ENCODE measurements around the gene ZNF217. TPM values are rescaled to one million over a fixed set of nuclear protein-coding genes. Genes with fewer than 3 reads are reported as not detected.
"Not testable (repeated sequence)": the region's sequence is repeated elsewhere in the genome, so short reads cannot be mapped to it uniquely, and the experiment has no call there.

Gene ZNF217
- total and polyA plus RNA-seq, 7 experiments from 2014 or later: 17.3 to 104 (median 75.6) TPM

DNA sequence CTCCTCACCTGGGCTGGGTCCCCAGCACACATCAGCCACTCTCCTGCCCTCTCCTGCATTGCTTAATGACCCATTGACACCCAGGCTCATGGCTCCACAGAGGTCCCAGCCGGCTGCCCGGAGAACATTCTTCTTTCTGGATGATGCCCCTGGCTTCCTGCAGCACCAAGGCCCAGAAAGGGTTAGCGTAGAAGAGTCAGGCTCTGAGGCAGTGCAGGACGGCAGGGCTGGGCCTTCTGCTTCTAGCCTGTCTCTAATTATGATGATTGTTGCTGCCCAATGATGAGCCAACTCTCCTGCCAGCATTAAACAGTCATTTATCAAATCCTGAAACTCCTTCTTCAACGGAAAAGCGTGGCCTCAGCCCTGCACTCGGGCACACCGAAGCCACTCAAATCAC, 66.4 kb downstream of the ZNF217 start:
- Histone ChIP-seq H3K27me3 (ENCODE audit: control insufficient read depth in 2 of 2, insufficient read depth in 2 of 2, low read length in 2 of 2) (no peaks in the 10 kb centered on the region), H3K9me3 (ENCODE audit: control insufficient read depth in 2 of 3, low read length in 3 of 3) (no peaks in the 10 kb centered on the region), H3K36me3 (ENCODE audit: control insufficient read depth in 2 of 3, insufficient read depth in 3 of 3, low read length in 3 of 3) (no peaks in the 10 kb centered on the region), H3K27ac (ENCODE audit: low read depth, low read length) (no peak overlapping the region), H3K4me3 (ENCODE audit: low read length) (no peak overlapping the region), H3K4me1 (ENCODE audit: control insufficient read depth in 2 of 2, insufficient read depth in 2 of 2, low read length in 2 of 2) (no peaks in the 10 kb centered on the region)
- Mint-ChIP-seq H3K4me3 (no peak overlapping the region), H3K36me3 (no peaks in the 10 kb centered on the region), H3K27me3 (no peaks in the 10 kb centered on the region), H3K4me1 (no peaks in the 10 kb centered on the region), H3K27ac (no peak overlapping the region), H3K9me3 (peaks cover 0 to 4% (median 0%) of the 10 kb centered on the region in 11 donors)
- DNase-seq (no peak), ATAC-seq (no peak)
- POLR2A ChIA-PET: no interaction called here
- intact Hi-C loops (cut with micrococcal nuclease): no loop called here
- CTCF ChIA-PET: no interaction called here

GRCh38 chr20:53524589-53525312, 68.9 kb downstream of the ZNF217 start:
- no peak for ATAC-seq
- no peaks in the 10 kb centered on the region for H3K4me1 ChIP-seq (ENCODE audit: control insufficient read depth in 2 of 2, insufficient read depth in 2 of 2, low read length in 2 of 2)
- ChIA-PET CTCF (no interaction called here), POLR2A (no interaction called here)
- no peak overlapping the region for H3K4me3 ChIP-seq (ENCODE audit: low read length)
- Mint-ChIP-seq H3K27me3 (no peaks in the 10 kb centered on the region), H3K36me3 (no peaks in the 10 kb centered on the region), H3K4me3 (no peak overlapping the region), H3K4me1 (no peaks in the 10 kb centered on the region), H3K27ac (no peak overlapping the region), H3K9me3 (peaks cover 0 to 1% (median 0%) of the 10 kb centered on the region in 11 donors)
- H3K36me3 ChIP-seq (ENCODE audit: control insufficient read depth in 2 of 3, insufficient read depth in 3 of 3, low read length in 3 of 3): no peaks in the 10 kb centered on the region
- no peaks in the 10 kb centered on the region for H3K27me3 ChIP-seq (ENCODE audit: control insufficient read depth in 2 of 2, insufficient read depth in 2 of 2, low read length in 2 of 2)
- intact Hi-C loops (cut with micrococcal nuclease): no loop called here
- H3K27ac ChIP-seq (ENCODE audit: low read depth, low read length): no peak overlapping the region
- no peaks in the 10 kb centered on the region for H3K9me3 ChIP-seq (ENCODE audit: control insufficient read depth in 2 of 3, low read length in 3 of 3)
- DNase-seq: no peak

- H3K4me3 ChIP-seq (ENCODE audit: low read length); H3K4me3 Mint-ChIP-seq; H3K36me3 ChIP-seq (ENCODE audit: control insufficient read depth in 2 of 3, insufficient read depth in 3 of 3, low read length in 3 of 3); H3K27me3 ChIP-seq (ENCODE audit: control insufficient read depth in 2 of 2, insufficient read depth in 2 of 2, low read length in 2 of 2); intact Hi-C loops (cut with micrococcal nuclease); H3K27ac ChIP-seq (ENCODE audit: low read depth, low read length); H3K27me3 Mint-ChIP-seq; H3K27ac Mint-ChIP-seq; H3K4me1 ChIP-seq (ENCODE audit: control insufficient read depth in 2 of 2, insufficient read depth in 2 of 2, low read length in 2 of 2); POLR2A ChIA-PET; H3K9me3 ChIP-seq (ENCODE audit: control insufficient read depth in 2 of 3, low read length in 3 of 3); DNase-seq; H3K9me3 Mint-ChIP-seq; H3K4me1 Mint-ChIP-seq; H3K36me3 Mint-ChIP-seq; ATAC-seq: not testable (repeated sequence)
- CTCF ChIA-PET: interaction anchor here (0.6 kb wide), 1 partner anchor 11 kb away, joined by 3 read pairs; no protein-coding TSS in a partner anchor
Observed at GRCh38 chr20:53523615-53524014, 70.0 kb downstream of the ZNF217 start.

DNA sequence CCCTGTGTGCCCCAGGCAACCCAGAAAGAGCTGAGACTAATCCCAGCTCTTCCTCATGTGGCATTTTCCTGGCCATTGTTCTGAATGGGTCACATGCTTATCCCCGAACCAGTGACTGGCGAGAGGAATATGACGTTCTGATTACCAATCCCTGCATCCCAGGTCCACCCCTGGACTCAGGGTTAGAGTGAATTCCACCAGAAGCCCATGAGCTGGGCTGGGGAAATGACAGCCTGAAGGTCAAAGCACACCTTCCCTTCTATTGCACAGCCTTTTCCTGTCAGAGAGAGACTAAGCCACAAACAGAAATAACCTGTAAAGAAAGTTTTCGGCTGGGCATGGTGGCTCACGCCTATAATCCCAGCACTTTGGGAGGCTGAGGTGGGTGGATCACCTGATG, 70.9 kb downstream of the ZNF217 start:
- no peak overlapping the region for H3K27ac Mint-ChIP-seq
- no peaks in the 10 kb centered on the region for H3K36me3 Mint-ChIP-seq
- Histone ChIP-seq H3K36me3 (ENCODE audit: control insufficient read depth in 2 of 3, insufficient read depth in 3 of 3, low read length in 3 of 3) (no peaks in the 10 kb centered on the region), H3K27ac (ENCODE audit: low read depth, low read length) (no peak overlapping the region), H3K9me3 (ENCODE audit: control insufficient read depth in 2 of 3, low read length in 3 of 3) (no peaks in the 10 kb centered on the region), H3K4me1 (ENCODE audit: control insufficient read depth in 2 of 2, insufficient read depth in 2 of 2, low read length in 2 of 2) (no peaks in the 10 kb centered on the region), H3K4me3 (ENCODE audit: low read length) (no peak overlapping the region), H3K27me3 (ENCODE audit: control insufficient read depth in 2 of 2, insufficient read depth in 2 of 2, low read length in 2 of 2) (no peaks in the 10 kb centered on the region)
- ChIA-PET POLR2A (no interaction called here), CTCF (no interaction called here)
- DNase-seq (no peak), ATAC-seq (no peak)
- H3K27me3 Mint-ChIP-seq: no peaks in the 10 kb centered on the region
- no peak overlapping the region for H3K4me3 Mint-ChIP-seq
- H3K9me3 Mint-ChIP-seq: peaks cover 0 to 1% (median 0%) of the 10 kb centered on the region in 11 donors
- intact Hi-C loops (cut with micrococcal nuclease): no loop called here
- H3K4me1 Mint-ChIP-seq: no peaks in the 10 kb centered on the region

DNA sequence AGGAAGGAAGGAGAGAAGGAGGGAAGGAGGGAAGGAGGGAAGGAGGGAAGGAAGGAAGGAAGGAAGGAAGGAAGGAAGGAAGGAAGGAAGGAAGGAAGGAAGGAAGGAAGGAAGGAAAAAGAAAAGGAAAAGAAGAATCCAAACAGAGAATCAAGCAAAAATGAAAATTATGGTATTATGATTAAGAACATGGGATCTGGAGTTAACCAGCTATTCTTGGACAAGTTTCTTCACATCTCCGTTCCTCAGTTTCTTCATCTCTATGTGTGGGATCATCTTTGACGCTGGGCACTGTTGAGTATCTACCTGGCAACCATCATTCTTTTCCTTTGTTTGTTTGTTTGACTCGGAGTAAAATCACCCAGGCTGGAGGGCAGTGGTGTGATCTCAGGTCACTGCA, 71.6 kb downstream of the ZNF217 start:
- no peaks in the 10 kb centered on the region for H3K36me3 ChIP-seq (ENCODE audit: control insufficient read depth in 2 of 3, insufficient read depth in 3 of 3, low read length in 3 of 3)
- Mint-ChIP-seq H3K4me1 (no peaks in the 10 kb centered on the region), H3K27ac (no peak overlapping the region), H3K27me3 (peaks cover 0 to under 1% (median 0%) of the 10 kb centered on the region in 5 donors), H3K4me3 (no peak overlapping the region), H3K9me3 (peaks cover 0 to 1% (median 0%) of the 10 kb centered on the region in 11 donors), H3K36me3 (no peaks in the 10 kb centered on the region)
- POLR2A ChIA-PET: no interaction called here
- DNase-seq (no peak), ATAC-seq (no peak)
- no peak overlapping the region for H3K27ac ChIP-seq (ENCODE audit: low read depth, low read length)
- no peak overlapping the region for H3K4me3 ChIP-seq (ENCODE audit: low read length)
- intact Hi-C loops (cut with micrococcal nuclease): no loop called here
- CTCF ChIA-PET: no interaction called here
- no peaks in the 10 kb centered on the region for H3K27me3 ChIP-seq (ENCODE audit: control insufficient read depth in 2 of 2, insufficient read depth in 2 of 2, low read length in 2 of 2)
- H3K4me1 ChIP-seq (ENCODE audit: control insufficient read depth in 2 of 2, insufficient read depth in 2 of 2, low read length in 2 of 2): no peaks in the 10 kb centered on the region
- no peaks in the 10 kb centered on the region for H3K9me3 ChIP-seq (ENCODE audit: control insufficient read depth in 2 of 3, low read length in 3 of 3)

DNA sequence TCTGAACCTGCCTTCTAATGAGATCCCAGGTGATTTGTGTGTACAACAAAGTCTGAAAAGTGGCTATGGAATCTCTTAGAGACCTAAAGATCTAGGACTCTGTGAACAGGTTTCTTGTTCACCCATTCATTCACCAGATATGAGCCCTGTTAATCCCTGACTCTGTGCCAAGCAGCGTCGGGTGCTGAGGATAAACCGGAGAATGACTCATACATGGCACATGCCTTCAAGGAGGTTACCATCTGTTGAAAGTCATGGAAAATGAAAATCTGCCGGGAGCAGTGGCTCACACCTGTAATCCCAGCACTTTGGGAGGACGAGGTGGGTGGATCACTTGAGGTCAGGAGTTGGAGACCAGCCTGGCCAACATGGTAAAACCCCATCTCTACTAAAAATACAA, 72.2 kb downstream of the ZNF217 start:
- H3K4me3 Mint-ChIP-seq; H3K9me3 ChIP-seq (ENCODE audit: control insufficient read depth in 2 of 3, low read length in 3 of 3); H3K9me3 Mint-ChIP-seq; H3K36me3 Mint-ChIP-seq; H3K4me1 Mint-ChIP-seq; H3K36me3 ChIP-seq (ENCODE audit: control insufficient read depth in 2 of 3, insufficient read depth in 3 of 3, low read length in 3 of 3); H3K27ac Mint-ChIP-seq; H3K27me3 Mint-ChIP-seq; H3K27me3 ChIP-seq (ENCODE audit: control insufficient read depth in 2 of 2, insufficient read depth in 2 of 2, low read length in 2 of 2); H3K4me3 ChIP-seq (ENCODE audit: low read length); H3K4me1 ChIP-seq (ENCODE audit: control insufficient read depth in 2 of 2, insufficient read depth in 2 of 2, low read length in 2 of 2); CTCF ChIA-PET; intact Hi-C loops (cut with micrococcal nuclease); DNase-seq; ATAC-seq; POLR2A ChIA-PET; H3K27ac ChIP-seq (ENCODE audit: low read depth, low read length): not testable (repeated sequence)

DNA sequence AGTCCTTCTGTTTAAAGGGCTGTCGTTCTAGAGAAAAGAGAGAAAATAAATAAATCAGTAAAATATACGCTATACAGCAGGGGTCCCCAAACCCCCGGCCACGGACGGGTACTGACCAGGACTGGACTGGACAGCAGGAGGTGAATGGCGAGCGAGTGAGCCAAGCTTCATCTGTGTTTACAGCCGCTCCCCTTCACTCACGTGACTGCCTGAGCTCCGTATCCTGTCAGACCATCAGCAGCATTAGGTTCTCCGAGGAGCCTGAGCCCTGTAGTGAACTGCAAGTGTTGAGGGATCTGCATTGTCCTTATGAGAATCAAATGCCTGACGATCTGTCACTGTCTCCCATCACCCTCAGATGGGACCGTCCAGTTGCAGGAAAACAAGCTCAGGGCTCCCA, 76.5 kb downstream of the ZNF217 start:
- DNase-seq (no peak), ATAC-seq (no peak)
- no peaks in the 10 kb centered on the region for H3K4me1 Mint-ChIP-seq
- no peak overlapping the region for H3K27ac Mint-ChIP-seq
- no peaks in the 10 kb centered on the region for H3K9me3 Mint-ChIP-seq
- Histone ChIP-seq H3K27me3 (ENCODE audit: control insufficient read depth in 2 of 2, insufficient read depth in 2 of 2, low read length in 2 of 2) (no peaks in the 10 kb centered on the region), H3K36me3 (ENCODE audit: control insufficient read depth in 2 of 3, insufficient read depth in 3 of 3, low read length in 3 of 3) (no peaks in the 10 kb centered on the region), H3K4me1 (ENCODE audit: control insufficient read depth in 2 of 2, insufficient read depth in 2 of 2, low read length in 2 of 2) (no peaks in the 10 kb centered on the region), H3K9me3 (ENCODE audit: control insufficient read depth in 2 of 3, low read length in 3 of 3) (no peaks in the 10 kb centered on the region), H3K4me3 (ENCODE audit: low read length) (no peak overlapping the region), H3K27ac (ENCODE audit: low read depth, low read length) (no peak overlapping the region)
- H3K36me3 Mint-ChIP-seq: no peaks in the 10 kb centered on the region
- peaks cover 0 to 3% (median 0%) of the 10 kb centered on the region in 5 donors for H3K27me3 Mint-ChIP-seq
- ChIA-PET POLR2A (no interaction called here), CTCF (no interaction called here)
- no peak overlapping the region for H3K4me3 Mint-ChIP-seq
- intact Hi-C loops (cut with micrococcal nuclease): no loop called here
